ENCODE data around the gene ZMYM1.
"Not testable (repeated sequence)": the region's sequence is repeated elsewhere in the genome, so short reads cannot be mapped to it uniquely, and the experiment has no call there.

DNA sequence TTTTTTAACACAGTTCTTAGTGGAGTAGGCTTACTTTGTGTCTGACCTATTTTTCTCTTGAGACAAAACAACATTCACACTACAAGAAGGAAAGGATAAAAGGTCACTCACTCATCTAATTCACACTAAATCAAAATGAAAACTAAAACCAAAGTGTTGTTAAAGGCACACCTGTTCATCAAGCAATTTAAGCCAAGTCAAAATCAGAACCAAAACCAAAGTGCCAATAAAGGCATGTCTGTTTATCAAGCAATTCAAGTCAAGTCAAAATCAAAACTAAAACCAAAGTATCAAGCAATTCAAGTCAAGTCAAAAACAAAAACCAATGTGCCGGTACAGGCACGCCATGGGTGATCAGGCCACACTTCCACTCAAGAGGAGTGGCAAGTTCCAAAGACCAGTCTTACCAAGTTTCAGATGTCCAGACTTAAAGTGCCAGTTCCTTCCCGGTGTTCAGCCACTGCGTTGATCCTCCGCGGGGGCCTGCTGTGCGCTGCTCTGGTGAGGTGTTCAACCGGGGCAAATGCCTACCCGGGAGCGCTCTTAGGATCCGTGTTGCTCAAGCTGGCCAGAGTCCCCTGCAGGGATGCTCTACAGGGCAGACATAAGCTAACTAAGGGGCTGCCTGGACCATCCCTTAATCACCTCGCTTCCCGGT, 66.8 kb downstream of the ZMYM1 start:
- TF ChIP-seq, protein P1, sequence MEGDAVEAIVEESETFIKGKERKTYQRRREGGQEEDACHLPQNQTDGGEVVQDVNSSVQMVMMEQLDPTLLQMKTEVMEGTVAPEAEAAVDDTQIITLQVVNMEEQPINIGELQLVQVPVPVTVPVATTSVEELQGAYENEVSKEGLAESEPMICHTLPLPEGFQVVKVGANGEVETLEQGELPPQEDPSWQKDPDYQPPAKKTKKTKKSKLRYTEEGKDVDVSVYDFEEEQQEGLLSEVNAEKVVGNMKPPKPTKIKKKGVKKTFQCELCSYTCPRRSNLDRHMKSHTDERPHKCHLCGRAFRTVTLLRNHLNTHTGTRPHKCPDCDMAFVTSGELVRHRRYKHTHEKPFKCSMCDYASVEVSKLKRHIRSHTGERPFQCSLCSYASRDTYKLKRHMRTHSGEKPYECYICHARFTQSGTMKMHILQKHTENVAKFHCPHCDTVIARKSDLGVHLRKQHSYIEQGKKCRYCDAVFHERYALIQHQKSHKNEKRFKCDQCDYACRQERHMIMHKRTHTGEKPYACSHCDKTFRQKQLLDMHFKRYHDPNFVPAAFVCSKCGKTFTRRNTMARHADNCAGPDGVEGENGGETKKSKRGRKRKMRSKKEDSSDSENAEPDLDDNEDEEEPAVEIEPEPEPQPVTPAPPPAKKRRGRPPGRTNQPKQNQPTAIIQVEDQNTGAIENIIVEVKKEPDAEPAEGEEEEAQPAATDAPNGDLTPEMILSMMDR (conservative IDR thresholded peaks at IDR 0.05): not testable (repeated sequence)
- TF ChIP-seq EZH2 (IDR thresholded peaks at IDR 0.05; ENCODE audit: low read depth): not testable (repeated sequence)

Data from PC-9 (cell line).